NCI-H510A treated with DMSO at 0.1 percent for 48 hours (cell line): ENCODE measurements around the gene SLC6A18.

Source experiments
- DNase-seq: peaks from one replicate; lab custom pipeline; 2025; lab: John Stamatoyannopoulos, UW

Gene SLC6A18

DNA sequence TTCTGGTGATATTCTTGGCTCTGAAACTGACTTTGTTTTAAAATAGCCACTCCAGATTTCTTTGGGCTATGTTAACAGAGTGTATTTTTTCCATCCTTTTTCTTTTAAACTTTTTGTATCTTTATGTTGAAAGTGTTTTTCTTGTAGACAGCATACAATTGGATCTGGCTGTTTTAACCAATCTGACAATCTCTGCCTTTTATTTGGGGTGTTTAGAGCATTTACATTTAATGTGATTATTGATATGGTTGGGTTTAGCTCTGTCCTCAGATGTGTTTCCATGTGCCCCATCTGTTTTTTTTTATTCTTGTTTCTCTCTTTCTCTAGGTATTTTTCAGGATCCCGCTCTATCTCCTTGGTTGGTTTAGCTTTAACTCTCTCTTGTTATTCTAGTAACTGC is 10.7 kb downstream of the SLC6A18 start:
- no peak for DNase-seq

DNA sequence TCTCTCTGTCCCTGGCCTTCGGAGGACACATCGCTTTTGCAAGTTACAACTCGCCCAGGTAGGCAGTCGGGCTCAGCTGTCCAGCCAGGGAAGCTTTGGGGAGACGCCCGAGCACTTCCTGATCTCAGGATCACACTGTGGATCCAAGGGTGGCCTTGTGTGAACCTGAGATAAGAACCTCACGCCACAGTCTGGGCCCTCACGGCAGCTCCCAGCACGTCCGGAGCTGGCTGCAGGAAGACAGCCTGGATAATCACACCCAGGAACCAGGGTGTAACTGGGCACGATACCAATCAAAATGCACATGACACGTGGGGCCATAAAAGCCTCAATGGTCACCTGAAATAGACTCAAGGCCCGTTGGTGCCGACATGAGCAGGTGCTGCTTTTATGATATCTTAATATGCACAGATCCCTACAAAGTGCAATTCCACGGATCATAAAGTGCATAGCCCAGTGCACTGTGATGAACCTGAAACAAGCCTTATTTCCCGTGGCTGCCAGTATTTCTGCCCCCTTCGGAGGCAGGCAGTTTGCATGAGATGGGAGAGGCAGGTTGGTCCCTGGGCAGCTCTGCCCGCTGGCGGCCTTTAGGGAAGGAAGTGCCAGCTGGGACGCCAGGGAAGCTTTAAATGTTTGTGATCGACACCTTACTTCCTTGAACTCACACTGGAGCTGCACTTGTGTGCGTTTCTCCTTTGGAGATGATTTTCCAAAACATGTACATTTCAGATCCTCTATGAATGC is 14.5 kb downstream of the SLC6A18 start:
- DNase-seq = no peak

DNA sequence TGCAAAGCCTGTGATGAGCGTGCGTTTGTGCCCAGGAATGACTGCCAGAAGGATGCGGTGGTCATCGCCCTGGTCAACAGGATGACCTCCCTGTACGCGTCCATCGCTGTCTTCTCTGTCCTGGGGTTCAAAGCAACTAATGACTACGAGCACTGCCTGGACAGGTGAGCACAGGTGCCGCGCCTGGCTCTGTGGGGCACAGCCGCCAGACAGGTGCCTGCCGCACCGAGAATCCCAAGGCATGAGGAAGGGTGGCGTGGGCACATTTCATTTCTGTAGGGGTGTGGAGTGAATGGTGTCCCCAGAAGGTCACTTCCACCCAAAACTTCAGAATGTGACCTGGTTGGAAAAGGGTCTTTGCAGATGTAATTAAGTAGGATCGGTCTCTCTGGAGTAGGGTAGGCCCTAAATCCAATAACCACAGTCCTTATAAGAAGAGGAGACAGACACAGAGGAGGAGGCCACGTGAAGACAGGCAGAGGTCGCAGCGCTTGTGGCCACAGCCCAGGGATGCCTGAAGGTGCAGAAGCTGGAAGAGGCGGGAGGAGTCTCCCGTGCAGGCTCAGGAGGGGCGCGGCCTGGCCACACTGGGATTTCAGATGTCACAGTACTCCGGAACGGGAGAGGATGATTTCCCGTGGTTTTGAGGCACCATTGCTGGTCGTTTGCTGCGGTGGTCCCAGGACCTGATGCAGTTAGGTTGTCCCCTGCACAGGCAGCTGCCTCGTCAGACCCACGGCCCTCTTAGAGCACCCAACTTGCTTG is 15.5 kb downstream of the SLC6A18 start:
- DNase-seq = no peak

DNA sequence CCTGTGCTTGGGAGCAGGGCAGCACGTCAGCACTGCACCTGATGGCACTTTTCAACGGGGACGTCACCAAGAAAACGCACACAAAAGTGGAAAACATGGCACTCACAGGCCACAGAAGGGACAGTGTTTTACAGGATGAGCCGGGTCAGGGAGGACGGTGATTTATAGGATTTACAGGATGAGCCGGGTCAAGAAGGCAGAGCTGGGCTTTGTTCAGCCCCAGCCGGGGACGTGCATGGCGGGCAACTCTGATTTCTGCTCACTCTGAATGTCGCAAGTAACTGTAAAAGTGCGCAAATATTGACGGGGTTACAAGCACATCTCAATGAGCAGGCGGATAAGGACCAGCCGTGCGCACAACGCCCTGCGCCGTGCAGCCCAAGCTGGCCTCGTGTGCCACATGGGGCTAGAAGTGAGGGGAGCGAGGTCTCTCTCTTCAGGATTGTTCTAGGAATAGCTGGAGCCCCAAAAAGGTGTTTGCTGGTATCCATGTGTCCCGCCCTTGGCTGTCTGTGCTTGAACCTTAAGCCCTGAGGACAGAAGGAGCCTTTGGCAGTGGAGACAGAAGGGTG is 16.4 kb downstream of the SLC6A18 start:
- DNase-seq = no peak

DNA sequence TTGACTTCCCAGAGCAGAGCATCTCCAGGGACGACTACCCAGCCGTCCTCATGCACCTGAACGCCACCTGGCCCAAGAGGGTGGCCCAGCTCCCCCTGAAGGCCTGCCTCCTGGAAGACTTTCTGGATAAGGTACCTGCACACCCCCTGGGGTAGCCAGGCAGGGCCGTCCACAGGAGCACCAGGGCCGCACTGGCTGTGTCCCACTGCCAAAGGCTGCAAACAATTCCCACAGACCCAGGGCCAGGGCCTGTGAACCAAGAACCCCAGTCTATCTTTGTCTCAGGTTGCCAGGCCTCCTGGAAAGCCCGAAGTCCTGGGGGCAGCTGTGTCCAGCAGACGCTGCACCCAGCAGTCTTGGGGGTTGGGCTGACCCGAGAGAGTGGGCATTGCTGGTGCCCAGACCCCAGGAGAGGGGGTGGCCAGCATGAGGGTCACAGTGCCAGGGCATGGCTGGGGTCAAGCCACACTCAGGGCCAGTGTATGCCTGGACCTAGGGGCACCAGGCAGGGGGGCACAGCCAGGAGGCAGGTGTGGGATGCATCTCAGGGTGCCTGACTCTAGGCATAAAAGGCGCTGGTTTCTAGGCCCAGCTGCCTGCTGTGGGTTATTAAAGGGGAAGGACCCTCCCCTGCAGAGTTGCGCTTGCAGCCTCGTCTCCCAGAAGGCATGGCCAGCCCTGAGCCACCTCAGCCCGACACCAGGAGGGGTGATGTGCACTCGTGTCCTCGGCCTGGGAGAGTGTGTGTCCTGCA is 17.7 kb downstream of the SLC6A18 start:
- DNase-seq = no peak

DNA sequence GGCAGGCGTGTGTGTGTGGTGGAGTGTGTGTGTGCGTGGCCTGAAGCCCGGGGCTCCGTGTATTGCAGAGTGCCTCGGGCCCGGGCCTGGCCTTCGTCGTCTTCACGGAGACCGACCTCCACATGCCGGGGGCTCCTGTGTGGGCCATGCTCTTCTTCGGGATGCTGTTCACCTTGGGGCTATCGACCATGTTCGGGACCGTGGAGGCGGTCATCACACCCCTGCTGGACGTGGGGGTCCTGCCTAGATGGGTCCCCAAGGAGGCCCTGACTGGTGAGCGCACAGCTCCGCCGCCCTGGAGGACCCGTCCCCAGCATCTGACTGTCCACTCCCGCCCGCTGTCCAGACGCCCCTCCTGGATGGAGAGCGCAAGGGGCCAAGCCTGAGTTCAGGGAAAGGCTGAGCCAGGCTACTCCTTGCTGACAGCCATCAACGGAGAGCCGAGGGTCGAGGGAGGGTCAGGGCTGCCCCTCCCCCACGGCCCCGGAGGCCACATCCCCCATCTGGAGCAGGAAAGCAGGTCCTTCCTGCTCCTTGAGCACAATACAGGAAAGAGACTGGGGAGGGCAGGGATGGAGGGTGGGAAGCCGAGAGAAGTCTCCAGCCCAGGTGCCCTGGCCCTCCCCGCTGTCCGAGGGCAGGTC is 18.4 kb downstream of the SLC6A18 start:
- no peak for DNase-seq

DNA sequence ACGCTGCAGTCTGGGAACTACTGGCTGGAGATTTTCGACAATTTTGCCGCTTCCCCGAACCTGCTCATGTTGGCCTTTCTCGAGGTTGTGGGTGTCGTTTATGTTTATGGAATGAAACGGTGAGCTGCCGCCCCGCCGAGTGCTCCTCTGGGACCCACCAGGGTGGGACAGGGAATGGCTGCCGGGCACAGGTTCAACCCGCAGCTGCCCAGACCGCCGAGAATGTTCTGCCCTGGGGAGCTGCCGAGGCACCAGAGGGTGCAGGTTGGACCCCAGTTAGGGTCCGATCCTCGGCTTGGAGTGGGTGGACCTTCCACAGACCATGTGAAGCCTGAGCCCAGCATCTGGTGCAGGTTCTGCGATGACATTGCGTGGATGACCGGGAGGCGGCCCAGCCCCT is 19.1 kb downstream of the SLC6A18 start:
- no peak for DNase-seq

DNA sequence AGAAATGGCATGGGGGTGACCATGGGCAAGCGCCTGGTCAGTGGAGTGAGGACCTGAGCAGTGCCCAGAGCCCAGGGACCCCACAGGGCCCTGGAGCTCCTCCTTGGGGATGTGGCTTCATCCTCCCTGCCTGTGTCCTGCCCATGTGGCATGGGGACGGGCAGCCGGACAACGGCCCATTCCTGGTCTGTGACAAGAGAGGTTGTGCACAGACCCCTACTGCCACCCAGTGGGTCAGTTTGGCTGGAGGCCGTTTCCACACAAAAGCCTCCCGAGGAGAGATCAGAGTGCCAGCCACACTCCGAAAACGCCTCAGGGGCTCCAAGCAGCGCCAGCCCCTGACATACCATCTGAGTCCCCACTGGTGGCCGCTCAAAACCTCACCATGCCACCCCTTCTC is 19.8 kb downstream of the SLC6A18 start:
- no peak for DNase-seq

DNA sequence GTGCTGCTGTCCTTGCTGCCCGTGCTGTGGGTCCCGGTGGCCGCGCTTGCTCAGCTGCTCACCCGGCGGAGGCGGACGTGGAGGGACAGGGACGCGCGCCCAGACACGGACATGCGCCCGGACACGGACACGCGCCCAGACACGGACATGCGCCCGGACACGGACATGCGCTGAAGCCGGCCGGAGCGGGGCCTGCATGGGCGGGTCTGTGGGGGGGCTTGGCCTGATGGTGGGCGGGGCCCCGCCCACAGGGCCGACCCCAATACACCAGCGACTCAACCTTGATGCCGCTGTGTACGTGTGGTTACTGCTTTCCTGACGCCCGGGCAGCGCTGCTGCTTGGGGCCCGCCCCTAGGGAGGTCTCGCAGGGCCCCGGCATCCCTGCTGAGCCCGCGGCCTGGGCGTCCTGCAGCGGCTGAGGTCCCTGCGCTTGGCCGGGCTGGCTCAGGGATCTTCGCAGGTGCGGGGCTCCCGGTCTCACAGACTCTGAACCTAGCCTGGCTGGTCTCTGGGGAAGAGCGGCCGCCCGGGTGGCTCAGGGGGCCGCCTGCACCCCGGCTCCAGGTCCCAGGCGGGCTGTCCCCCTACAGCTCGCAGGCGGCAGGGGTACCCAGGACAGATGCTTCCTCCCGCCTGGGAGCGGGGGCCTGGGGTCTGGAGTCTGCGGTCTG is 20.9 kb downstream of the SLC6A18 start:
- DNase-seq = no peak

DNA sequence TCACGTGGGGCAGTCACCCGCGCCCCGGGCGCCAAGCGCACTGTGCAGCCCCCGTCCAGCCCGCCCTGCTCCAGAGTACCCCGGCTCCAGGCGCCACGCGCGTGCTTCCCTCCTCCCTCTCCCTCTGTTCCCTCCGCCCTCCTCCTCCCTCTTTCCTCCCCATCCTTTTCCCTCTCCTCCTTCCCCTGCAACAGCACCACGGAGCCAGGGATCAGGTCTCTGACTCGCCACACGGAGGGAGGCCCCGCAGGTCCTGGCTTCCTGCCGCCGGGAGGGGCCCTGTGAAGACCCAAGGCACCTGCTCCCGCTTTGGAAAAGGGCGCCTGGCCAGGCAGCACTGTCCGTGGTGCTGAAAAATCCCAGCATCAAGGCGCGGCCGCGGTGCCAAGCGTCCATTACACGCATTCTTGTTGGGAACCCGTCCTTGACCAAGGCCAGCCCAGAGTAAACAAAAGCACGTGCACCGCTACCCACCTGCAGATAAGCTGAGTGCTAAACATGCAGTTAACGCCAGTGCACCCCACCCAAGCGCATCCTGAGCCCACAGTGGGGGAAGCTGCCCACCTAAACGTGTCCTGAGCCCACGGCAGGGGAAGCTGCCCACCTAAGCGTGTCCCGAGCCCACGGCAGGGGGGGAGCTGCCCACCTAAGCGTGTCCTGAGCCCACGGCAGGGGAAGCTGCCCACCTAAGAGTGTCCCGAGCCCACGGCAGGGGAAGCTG is 21.7 kb downstream of the SLC6A18 start:
- DNase-seq = no peak

DNA sequence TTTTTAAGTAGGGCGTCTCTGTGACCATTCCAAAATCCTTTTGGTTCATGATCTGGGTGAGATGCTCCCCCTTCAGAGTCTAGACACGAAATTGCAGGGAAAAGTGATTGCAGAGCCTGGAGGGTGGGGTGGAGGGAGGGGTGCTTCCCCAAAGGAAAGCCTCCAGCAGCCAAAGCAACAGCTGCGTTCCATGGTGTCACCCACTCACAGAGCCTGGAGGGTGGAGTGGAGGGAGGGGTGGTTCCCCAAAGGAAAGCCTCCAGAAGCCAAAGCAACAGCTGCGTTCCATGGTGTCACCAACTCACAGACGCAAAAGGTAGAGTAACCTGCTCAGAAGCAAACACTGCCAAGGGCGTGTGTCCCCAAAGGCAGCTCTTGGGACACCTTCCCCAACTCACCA is 22.6 kb downstream of the SLC6A18 start:
- no peak for DNase-seq

DNA sequence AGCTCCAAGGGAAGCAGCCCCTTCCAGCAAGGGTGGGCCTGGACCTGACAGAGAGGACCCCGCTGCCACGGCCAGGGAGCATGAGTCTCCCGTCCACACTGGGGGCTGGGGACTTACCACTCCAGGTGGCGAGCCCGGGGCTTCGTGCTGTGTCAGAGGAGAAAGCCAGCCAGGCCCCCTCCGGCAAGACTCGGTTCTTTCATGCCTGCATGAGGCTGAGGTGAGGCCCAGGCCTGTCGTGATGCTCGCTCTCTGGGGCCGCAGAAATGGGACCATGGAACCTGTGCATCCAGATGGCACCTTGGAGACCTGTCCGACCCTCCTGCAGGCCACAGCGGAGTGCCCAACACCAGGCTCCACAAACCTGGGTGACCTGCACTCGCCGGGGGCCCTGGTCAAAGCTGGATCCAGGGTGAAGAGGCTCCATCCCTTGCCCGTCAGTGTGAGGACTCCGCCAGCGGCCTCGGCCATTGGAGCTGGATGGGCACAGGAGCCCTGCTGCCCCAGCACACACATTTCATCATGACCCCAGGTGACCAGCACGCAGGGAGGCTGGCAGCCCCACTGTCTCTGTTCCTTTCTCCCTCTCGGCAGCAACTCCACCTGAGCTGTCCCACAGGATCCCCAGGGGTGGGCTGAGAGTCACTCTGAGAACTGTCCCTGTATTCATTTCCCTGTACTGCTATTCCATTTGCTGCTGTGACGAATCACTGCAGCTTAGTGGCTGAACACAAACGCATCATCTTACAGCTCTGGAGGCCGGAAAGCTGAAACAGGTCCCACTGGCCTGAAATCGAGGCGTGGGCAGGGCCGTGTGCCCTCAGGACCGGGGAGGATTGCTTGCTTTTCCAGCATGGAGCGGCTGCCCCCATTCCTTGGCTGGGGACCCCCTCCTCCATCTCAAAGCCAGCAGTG is 24.4 kb downstream of the SLC6A18 start:
- DNase-seq = no peak

DNA sequence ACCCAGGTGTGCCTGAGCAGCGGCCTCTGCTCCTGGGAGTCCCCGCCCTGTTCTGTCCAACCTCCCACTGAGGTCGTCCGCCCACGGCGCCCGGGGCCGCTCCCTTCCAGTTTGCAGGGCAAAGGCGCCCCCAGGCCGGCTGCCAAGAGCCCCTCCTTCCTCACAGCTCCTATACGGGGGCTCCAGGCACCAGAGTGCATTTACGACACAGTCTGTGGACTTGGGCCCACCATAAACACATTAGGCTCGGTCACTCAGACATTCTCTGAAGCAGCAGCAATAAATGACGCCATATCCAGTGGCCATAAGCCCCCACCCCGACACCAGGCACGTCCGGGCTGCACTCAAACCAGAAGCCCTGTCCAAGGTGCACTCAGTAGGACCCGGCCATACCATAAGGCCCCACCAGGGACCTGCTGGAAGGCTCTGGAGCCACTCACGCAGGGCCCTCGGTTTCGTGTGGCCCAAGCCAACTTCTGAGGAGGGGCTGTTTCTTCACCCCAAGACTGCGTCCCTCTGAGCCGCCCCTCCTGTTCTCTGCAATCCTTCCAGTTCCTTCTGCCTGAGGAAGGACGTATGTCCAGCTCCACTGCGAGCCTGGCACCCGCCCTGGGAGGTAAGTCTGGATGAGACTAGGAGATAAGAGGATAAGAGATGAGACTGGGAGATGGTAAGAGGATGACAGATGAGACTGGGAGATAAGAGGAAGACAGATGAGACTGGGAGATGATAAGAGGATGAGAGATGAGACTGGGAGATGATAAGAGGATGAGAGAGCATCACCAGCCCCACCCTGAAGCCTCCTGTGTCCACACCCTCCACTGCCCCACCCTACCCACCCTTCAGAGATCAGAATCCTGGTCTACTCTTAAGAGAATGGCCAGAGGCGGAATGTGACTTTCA is 26.7 kb downstream of the SLC6A18 start:
- DNase-seq = no peak

DNA sequence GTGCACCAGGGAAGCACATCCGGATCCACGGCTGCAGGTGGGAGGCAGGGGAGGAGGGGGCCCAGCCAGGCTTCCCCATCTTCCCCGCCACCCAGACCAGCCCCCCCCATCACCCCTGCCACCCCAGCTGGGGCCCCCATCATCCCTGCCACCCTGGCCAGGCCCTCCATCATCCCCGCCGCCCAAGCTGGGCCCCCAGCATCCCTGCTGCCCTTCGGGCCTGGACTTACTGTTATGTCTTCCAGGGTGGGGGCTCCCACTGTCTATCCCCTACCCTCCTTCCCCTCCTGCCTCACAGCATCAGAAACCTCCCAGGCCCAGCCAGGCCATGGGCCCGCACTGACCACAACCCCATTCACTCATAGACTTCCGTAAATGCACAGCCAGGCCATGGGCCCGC is 27.5 kb downstream of the SLC6A18 start:
- DNase-seq = no peak

DNA sequence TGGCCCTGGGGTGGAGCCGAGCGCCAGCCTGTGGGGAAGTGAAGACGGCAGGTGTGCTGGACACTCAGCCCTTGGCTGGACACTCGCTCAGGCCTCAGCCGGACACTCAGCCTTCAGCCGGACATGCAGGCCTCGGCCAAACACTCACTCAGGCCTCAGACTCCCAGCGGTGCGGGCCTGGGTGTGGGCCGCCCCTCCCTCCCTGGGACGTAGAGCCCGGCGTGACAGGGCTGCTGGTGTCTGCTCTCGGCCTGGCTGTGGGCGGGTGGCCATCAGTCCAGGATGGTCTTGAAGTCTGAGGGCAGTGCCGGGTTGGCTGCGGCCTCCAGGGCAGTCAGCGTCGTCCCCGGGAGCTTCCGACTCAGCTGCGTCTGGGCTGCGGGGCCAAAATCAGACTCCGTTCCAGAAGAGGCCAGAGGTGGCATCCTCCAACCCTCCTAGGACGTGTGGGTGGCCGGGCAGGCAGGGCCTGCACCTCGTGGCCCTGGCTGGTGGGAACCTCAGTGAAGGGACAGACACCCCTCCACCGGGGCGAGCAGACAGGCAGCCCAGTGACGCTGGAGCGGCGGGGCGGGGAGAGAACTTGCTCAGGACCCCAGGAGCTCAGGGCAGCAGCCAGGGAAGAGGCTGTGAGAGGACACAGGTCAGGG is 28.4 kb downstream of the SLC6A18 start:
- DNase-seq = no peak

DNA sequence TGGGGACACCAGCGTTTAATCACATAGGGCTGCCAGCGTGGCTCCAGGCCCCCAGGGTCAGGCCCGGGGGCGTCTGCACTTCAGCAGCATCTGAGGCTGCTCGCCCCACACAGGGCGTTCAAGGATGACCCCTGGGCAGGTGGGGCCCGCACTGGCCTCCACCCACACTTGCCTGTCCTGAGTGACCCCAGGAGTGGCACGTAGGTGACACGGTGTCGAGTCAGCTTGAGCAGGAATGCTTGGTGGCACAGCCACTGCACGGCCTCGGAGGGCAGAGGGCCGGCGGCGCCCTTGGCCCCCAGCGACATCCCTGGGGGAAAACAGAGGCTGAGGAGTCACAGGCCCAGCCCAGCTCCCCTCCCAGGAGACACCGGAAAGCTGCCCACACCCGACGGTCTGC is 29.0 kb downstream of the SLC6A18 start:
- no peak for DNase-seq

DNA sequence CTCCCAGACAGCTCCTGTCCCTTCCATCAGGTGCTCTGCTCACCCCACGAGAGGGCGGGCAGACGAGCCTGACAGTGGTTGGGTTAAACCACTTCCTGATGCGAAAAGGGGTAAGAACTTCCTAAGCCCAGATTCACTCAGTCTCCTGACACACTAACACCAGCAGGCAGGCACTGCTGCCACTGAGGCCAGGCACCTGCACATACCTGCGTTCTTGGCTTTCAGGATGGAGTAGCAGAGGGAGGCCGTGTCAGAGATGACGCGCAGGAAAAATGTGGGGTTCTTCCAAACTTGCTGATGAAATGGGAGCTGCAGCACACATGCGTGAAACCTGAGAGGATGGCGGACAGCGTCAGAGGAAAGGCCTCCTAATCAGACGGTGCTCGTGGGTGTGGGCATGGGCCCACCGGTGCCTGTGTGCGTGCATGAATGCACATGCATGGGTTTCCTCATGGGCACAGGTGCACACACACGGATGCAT is 29.9 kb downstream of the SLC6A18 start:
- DNase-seq = no peak

DNA sequence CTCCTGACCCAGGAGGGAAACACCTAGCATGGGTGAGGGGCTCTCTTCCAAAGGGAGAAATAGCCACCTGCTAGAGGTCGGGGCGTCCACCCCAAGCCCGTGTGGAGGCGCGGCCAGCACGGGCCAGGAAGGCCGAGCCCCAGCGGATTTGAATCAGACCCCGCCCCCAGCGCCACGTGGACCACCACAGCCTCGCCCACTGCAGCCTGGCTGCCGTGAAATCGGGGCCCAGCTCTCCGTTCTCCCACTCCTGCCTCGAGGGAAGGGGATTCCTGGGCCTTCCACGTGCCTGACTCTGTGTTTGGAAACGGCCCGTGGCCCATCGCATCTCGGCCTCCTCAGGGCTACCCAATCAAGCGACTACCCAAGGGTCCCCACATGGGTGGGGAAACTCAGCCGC is 31.6 kb downstream of the SLC6A18 start:
- no peak for DNase-seq
